ENCODE measurements around the gene SMURF1.

Gene SMURF1

DNA sequence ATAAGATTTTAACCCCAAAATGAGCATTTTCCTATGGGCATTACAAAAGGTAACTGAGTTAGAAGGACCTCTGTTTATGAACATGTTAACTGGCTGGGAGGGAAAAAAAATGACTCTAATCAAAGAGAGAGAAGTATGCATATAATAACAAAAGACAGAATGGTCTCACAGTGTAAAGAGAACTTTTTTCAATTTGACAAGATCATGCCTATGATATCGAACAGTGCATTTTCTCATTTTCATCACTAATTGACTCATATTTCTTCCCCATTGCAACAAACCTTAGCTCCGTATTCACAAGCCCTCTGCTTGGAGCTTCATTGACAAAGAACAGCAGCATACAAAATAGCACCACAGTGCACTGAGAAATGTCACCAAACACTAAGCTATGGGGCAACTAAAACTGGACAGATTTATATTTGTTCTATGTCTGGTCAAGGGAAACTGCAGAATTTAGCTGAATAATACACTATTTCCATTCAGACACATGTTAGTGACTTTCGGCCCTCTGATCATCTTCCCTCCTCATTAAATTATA lies 45.6 kb downstream of the SMURF1 start:
- DNase-seq (ENCODE audit: low spot score), result no peak

DNA sequence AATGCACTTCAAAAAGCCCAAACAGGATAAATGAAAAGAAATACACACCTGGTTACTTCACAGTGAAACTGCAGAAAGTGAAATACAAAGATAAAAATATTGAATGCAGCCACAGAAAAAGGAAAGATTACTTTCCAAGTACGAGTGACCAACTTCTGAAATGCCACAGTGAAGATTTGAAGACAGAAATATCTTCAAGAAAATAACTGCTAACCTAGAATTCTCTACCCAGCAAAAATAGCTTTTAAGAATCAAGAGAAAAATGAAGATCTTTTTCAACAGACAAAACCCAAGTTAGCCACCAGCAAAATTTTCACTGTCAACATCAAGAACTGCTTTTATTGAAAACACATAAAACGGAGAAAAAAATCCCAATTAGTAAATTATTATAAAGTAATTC lies 46.2 kb downstream of the SMURF1 start:
- no peak for DNase-seq (ENCODE audit: low spot score)

DNA sequence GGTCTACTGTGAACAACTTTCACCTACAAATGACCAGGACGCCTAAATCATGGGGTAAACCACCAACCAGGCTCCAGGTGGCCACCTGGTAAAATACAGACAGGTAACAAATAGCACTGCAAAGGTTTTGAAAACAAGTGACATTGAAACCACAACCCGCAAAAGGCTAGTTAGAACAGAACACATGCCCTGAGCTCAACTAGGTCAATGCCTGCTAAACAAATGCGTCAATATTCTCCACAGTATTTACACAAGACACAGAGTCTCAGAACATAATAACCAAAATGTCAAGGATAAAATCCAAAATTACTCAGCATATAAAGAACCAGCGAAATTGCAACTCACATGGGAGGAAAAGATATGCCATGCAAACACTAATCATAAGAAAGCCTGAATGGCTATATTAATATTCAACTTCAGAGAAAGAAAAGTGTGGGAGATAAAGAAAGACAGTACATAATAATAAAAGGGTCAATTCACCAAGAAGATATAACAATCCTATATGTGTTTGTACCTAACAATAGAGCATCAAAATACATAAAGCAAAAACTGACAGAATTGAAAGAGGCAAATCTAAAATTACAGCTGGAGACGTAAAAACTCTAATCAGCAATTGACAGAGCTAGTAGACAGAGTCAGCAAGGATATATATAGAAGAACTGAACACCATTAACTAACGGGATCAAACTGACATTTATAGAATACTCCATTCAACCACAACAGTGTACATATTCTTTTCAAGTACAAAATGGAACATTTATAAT lies 47.6 kb downstream of the SMURF1 start:
- no peak for DNase-seq (ENCODE audit: low spot score)

DNA sequence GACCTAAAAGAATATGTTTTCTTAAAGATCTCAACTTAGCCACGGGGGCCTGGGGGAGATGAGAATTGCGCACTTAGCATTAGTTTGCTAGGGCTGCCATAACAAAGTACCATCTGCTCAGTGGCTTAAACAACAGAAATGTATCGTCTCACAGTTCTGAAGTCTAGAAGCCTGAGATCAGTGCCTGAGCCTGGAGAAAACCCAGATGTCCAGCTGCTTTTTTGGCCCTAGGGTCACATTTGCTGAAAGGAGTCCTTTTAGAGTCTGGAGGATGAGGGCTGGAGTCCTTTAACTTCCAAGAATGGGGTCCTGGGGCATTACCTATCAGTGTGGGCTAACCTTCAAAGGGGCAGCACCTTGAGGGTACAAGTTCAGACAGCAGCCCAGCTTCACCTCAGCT lies 48.2 kb downstream of the SMURF1 start:
- DNase-seq (ENCODE audit: low spot score), result no peak

- DNase-seq (ENCODE audit: low spot score), result no peak
These were observed 49.5 kb downstream of the SMURF1 start for GRCh38 chr7:99094401-99094800.

- no peak for DNase-seq (ENCODE audit: low spot score)
These were observed 51.7 kb downstream of the SMURF1 start for GRCh38 chr7:99092064-99092720.

- no peak for DNase-seq (ENCODE audit: low spot score)
These were observed 53.0 kb downstream of the SMURF1 start for GRCh38 chr7:99090771-99091542.

- DNase-seq (ENCODE audit: low spot score), result no peak
These were observed 53.8 kb downstream of the SMURF1 start for GRCh38 chr7:99089914-99090629.

DNA sequence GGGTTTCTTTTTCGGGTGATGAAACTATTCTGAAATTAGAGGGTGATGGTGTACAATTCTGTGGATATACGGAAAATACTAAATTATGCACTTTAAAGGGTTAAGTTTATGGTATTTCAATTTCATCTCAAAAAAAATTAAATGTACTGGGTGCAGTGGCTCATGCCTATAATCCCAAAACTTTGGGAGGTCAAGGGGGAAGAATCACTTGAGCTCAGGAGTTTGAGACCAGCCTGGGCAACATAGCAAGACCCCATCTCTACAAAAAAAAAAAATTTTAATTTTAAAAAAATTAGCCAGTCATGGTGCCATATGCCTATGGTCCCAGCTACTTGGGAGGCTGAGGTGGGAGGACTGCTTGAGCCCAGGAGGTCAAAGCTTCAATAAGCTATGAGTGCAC lies 57.0 kb downstream of the SMURF1 start:
- DNase-seq (ENCODE audit: low spot score), result no peak

GRCh38 chr7:99086532-99086931 lies 57.4 kb downstream of the SMURF1 start:
- no peak for DNase-seq (ENCODE audit: low spot score)

DNA sequence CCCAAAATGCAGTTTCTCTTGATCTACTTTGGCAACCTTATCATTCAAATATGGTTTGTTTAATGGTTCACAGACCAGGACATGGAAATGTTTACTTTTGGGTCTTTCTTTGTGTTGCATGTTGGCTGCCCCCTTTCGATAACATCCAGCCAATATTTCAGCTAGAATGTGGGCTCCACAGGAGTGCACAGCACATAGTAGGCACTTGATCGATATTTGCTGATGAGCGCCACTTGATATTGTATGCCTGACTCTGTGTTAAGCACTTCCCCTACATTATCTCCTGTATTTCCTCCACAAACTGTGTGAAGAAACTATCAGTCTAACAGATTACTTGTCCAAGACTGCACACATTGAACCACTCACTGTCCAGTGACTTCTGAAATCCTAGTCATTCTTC lies 60.2 kb downstream of the SMURF1 start:
- no peak for DNase-seq (ENCODE audit: low spot score)

GRCh38 chr7:99083068-99083651 lies 60.7 kb downstream of the SMURF1 start:
- no peak for DNase-seq (ENCODE audit: low spot score)

GRCh38 chr7:99080679-99081078 lies 63.2 kb downstream of the SMURF1 start:
- DNase-seq (ENCODE audit: low spot score), result no peak

DNA sequence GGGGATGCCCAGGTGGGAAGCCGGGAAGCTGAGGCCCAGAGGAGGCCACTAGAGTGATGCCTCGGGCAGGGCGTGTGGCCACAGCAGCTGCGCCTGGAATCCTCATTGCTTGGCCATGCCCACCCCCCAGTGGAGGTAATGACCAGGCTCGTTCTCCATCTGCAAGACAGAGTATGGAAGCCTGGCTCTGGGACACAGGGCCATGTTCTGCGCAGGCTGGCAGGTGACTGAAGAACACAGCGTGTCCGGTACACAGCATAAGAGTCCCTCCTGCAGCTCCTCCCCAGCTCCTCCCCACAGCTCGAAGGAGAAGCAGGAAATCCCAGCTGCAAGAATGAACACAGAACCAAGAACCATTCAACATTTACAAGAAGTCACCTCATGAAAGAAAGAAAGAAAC lies 64.8 kb downstream of the SMURF1 start:
- DNase-seq (ENCODE audit: low spot score), result no peak

GRCh38 chr7:99078416-99078815 lies 65.5 kb downstream of the SMURF1 start:
- no peak for DNase-seq (ENCODE audit: low spot score)

GRCh38 chr7:99076615-99077014 lies 67.3 kb downstream of the SMURF1 start:
- no peak for DNase-seq (ENCODE audit: low spot score)

DNA sequence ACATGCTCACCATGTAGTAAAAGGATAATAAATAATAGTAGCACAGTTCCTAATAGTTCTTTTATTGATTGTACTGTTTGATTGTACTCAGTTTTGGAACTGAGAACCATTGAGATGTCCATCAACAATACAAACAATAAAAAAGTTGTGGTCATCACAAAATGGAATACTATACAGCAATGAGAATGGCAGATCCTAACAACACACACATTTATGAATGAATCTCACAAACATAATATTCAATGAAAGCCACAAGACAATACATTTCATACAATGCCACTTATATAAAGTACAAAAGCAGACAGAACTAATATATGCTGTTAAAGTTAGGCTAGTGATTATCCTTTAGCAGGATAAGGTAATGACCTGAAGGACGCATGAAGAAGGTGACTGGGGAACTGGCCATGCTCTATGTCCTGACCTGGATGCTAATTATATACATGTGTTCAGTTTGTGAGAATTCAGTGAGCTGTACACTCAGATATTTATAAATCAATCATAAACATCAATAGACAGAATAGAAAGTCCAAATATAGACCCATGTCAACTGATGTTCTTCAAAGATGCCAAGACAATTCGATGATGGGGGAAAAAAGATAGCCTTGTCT lies 70.0 kb downstream of the SMURF1 start:
- DNase-seq (ENCODE audit: low spot score), result no peak

DNA sequence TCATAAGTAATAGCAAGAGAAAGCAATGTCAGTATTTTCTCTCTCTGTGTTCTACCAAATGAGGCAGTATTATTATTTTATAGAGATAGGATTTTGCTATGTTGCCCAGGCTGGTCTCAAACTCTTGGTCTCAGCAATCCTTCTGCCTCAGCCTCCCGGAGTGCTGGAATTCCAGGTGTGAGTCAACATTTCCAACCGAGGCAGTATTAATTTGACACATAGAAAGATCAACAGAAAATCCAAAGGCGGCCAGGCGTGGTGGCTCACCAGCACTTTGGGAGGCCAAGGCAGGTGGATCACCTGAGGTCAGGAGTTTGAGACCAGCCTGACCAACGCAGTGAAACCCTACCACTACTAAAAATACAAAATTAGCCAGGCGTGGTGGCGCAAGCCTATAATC lies 71.8 kb downstream of the SMURF1 start:
- DNase-seq (ENCODE audit: low spot score), result no peak

DNA sequence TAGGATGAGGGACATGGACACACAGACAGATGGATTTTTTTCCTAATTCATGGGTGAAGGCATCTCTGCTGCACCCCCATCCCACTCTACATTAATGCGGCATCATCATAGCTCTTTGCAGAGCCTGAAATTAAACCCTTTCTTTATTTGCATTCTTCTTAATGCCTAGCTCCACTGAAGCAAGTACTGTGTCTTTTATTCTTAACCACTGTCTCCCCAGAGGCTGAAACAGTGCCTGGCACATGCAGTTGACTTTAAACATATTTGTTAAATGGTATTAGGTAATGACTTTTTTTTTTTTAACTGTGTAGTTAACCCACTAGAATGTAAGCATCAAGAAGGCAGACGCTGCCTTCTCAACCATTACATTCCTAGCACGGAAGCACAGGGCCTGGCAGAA lies 73.5 kb downstream of the SMURF1 start:
- DNase-seq (ENCODE audit: low spot score), result no peak

GRCh38 chr7:99061001-99061776 lies 82.7 kb downstream of the SMURF1 start:
- no peak for DNase-seq (ENCODE audit: low spot score)

DNA sequence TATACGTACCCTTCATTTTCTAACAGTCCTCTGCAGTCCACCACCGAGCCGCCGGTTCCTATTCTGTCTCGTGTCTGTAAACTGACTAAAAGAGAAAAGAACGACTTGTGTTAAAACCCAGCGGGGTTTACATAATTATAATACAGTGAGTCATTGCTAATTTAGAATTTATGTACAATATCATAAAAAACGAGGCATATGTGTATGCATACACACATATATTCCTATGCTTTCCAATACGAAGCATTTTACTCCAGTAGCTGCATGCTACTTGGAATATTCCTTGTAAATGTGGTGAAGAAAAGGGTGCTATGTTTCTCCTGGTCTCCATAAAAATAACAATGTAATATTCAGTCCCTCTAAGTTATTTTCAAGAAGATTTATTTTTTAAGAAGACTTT lies 89.1 kb downstream of the SMURF1 start:
- DNase-seq (ENCODE audit: low spot score), result no peak

Data from left forelimb (tissue), 1 donor.